NCI-H1092 treated with DMSO at 0.1 percent for 48 hours (cell line): ENCODE measurements around the gene ZNF135.

Experiments
- DNase-seq: peaks from one replicate; lab custom pipeline; 2025; lab: John Stamatoyannopoulos, UW

The ZNF135 gene

DNA sequence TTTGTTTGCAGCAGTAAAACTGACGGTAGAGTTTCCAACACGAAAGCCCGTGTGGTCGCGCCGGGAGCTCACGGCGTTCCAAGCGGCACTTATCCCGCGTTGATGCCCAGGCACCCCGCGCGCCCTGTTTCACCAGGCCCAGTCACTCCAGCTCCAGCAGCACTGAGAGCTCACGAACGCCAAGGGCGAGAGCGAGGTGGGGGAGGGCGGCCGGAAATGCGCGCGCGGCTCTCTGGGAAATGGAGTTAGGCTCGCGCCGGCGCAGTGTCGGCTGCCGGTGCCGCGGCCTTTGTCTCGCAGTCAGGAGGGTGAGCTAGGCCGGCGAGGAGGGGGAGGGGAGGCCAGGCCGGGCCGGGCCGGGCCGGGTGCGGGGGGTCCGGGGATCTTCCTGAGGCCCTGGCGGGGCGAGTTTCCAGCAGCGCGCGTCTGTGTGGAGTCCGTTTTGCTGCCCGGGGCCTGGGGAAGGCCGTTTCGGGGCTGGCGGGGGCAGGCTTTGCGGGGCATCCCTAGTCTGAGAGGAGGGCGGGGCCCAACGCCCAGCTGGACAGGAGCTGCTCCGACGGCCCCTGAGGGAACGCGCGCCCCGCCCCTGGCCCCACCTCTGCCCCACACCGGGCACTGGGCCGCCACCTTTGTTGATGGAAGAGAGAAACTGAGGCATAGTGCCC, at the start of gene ZNF135:
Gene ZNF135 (plus strand): TSS at position 280 of the 668 bp plus-strand sequence. CDS start 721 bp downstream, outside the sequence.
- peak; percentile 87 for DNase-seq

DNA sequence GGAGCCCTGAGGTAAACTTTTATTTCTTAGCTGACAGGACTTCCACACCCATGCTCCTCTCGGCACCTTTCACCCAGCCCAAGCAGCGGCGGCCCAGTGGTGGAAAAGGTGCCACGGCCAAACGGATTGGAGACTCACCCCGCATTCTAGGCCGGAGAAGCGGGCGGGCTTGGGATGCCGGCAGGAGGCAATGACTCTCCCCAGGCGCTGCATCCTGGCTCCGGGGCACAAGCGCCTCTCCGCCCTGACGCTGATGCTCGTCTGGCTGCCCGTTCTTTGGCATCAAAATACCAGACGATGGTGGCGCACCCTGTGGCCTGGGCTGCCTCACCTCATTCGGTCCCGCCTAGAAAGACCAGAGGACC, 49.8 kb upstream of the ZNF135 start:
- no peak for DNase-seq

DNA sequence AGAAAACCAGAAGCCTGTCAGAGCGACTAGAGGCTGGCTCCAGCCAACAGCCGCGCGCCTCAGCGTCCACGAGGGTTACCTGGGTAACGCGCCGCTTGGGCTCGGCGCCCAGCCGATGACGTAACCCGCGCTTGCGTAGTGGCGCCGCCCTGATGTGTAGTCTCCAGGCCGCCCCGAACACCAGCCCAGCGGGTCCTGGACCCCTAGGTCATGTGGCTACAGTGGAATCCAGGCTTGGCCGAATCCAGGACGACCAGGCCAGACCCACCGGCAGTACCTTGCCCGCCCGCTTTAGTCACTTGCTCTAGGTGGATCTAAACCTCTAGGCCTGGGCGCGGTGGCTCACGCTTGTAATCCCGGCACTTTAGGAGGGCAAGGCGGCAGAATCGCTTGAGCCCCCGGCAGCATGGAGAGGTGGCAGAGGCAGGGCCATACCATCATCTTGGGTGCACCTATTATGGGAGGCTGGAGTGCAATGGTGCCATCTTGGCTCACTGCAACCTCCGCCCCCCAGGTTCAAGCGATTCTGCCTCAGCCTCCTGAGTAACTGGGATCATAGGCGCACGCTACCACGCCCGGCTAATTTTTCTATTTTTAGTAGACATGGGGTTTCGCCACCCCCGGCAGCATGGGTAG, 49.3 kb upstream of the ZNF135 start:
- DNase-seq: peak; percentile 78

DNA sequence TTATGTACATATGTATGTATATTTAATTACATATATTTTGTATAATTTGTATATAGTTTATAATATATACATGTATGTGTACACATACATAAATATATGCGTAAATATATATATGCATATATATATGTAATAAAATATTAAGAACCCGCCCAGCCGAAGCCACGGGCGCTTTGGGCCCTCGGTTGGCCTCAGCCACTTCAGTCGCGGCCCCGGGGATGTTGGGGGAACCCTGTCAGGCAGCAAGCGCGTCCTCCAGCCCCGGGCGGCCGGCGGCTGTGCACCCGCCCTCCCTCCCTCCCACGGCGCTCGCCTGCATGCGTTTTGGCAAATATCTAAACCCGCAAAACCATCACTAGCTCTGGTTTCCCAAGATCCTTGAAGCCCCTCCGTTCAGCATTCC, 48.6 kb upstream of the ZNF135 start:
- no peak for DNase-seq

DNA sequence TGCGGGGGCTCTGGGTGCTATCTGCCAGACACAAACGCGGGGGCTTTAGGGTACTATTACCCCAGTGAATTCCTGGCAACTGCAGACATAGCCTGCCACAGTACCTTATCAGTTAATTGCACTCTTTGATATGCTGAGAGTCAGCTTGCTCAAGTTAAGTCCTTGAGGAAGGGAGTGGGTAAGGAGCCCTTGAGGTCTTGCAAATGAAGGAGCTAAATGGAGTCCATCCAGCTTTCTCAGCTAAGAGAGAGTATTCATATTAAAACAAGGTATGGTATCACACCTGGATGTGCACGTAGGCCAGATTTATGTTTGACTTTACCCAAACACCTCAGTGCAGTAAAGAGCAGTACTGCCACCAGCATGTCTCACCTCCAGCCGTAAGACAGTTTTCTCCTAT, 44.9 kb upstream of the ZNF135 start:
- DNase-seq: no peak

DNA sequence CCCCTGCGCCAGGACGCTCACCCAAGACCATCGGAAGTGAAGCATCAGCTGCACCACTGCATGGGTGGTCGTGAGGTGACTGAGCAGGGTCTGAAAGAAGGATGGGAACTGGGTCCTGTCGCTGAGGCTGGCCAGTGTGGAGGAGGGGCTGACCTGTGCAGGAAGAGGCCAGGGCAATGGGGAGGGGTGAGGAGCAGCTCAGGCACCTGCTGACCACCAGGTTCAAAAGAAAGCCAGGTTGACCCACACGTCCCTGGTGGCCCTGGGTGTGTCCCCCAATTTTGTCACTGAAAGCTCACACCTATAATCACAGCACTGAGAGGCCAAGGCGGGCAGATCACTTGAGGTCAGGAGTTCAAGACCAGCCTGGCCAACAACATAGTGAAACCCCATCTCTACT, 39.0 kb upstream of the ZNF135 start:
- no peak for DNase-seq

DNA sequence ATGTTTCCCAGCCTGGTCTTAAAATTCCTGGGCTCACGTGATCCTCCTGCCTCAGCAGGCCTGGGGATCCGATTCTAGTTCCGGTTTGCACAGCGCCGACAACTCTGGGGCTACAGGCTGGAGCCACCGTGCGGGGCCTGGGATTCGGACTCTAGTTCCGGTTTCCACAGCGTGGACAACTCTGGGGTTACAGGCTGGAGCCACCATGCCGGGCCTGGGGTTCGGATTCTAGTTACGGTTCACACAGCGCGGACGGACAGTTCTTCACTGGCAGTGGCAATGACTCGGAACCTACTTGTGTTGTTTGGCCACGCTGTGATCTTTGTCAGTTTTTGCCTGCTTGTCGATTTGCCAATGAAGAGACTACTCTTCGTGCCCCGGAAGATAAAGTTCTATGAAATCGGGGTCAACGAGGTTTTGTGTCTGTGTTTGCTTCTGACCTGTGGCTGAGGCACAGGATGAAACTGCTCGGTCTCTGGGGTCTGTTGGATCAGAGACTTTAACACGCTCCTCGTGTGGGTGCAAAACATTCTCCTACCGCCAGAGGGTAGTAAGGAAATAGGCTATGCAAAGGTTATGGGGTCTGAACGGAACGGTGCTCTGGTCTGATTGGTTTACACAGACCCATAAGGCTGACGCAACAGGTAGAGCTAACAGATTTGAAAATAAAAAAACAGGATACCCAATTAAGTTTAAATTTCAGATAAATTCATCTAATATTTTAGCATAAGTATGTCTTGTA, 37.4 kb upstream of the ZNF135 start:
- DNase-seq: peak; percentile 73

DNA sequence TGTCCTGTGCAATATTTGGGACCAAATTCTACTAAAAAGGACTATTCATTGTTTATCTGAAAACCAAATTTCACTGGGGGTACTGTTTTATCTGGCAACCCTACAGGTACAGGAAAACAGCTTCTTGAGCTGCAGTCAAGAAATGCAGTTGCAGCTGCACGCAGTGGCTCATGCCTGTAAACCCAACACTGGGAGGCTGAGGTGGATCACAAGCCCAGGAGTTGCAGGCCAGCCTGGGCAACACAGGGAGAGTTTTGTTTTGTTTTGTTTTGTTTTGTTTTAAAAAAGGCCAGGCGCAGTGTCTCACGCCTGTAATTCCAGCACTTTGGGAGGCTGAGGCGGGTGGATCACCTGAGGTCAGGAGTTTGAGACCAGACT, 36.8 kb upstream of the ZNF135 start:
- DNase-seq: no peak

DNA sequence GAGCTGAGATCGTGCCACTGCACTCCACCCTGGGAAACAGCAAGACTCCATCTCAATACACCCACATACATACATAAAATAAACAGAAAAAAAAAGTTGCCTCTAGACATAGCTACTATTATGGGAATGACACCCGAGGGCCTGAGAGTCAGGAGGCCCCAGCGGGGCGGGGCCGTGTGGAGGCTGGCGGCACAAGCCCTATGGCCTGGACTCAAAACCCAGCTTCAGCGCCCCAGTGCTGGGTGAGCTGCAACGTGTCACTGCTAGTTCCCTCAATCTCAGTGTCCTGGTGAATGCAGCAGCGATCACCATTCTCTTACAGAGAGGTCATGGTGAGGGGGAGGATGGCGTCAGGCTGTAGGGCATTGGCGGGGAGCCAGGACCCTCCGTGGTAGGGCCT, 34.4 kb upstream of the ZNF135 start:
- no peak for DNase-seq

DNA sequence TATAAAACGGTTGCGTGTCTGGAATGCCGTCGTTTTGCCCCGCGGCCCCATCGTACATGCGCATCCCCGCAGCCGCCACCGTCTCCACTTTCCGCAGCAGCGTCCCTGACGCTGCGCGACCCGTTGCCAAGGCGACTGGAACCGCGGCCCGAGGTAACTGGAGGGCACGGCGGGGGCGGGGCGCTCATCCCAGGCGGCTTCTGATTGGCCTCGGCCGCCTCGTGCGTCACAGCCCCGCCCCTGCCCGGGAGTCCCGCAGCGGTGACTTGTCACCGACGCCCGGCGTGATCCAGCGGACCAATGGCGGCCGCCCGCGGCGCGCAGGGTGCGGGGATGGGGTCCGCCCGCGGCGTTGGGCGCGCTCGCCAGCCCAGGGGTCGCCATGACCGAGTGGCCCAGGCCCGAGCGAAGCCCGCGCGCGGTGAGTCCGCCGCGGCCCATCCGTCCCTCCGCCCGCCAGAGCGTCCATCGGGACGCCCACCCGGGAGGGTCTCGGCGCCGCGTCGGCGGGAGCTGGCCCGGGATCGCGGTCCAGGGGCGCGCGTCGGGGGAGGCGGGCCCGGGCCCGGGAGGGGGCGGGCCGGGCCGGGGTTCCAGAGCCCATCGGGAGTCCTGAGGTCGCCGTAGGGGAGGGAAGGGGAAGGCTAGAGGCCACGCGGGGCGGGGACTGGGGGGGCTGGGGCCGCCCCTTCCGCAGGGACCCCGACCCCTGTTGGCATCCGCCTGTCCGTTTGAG, 25.2 kb upstream of the ZNF135 start, which contains the start of gene ZSCAN1:
Gene ZSCAN1 (plus strand): TSS at position 285 of the 736 bp plus-strand sequence. CDS start 3,812 bp downstream, outside the sequence.
- peak; percentile 92 for DNase-seq

DNA sequence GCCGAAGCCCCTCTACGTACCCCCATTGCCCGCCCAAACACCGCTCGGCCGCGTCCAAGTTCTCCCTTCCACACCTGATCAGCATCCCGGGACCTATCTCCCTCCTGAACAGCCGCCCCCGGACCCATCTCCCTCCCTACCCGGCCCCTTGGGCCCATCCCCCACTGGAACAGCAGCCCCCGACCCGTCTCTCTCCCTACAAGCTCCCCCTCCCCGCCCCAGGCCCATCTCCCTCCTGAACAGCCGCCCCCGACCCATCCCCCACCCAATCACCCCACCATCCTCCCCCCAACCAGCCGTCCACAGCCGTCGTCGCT, 24.6 kb upstream of the ZNF135 start:
- no peak for DNase-seq

DNA sequence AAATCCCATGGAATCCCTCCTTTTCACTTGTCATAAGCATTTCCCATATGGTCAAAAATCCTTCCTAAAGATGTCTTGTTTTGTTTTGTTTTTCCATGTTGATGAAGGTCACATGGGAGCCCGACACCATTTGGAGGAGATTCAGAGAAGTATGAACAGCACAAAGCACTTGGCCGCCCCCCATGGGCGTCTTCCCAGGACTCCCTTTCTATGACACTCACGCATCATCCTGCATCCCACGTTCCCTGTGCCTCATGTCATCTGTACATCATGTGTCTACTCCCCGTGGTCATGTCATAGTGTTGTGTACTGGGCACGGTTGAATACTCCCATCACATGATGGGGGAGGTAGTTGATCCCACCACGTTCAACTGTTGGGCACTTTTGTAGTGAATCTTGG, 23.2 kb upstream of the ZNF135 start:
- no peak for DNase-seq

DNA sequence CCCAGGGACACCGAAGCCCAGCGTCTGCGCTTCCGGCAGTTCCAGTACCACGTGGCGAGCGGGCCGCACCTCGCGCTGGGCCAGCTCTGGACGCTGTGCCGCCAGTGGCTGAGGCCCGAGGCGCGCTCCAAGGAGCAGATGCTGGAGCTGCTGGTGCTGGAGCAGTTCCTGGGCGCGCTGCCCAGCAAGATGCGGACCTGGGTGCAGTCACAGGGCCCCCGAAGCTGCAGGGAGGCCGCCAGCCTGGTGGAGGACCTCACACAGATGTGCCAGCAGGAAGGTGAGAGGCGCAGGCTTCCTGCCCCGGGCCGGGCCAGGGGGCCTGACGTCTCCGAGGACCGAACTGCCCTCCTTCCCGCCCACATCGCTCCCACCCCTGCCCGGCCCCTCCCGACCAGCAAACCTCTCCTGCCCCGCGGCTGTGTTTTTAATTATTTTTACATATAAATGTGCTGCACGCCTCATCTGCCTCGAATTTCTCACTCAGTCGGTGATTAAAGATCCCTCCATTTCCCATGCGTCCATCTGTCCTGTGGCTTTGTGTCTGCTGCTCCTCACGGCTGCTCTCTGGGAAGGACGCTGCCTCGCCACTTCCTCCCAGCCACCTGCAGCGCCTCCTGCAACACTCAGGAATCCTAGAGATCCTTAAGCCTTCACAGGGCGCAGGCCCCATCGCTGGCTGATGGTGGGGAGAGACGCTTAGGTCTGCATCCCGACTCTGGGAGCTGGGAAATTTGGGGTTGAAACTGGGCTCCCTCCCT, 21.0 kb upstream of the ZNF135 start:
- DNase-seq: peak; percentile 53

DNA sequence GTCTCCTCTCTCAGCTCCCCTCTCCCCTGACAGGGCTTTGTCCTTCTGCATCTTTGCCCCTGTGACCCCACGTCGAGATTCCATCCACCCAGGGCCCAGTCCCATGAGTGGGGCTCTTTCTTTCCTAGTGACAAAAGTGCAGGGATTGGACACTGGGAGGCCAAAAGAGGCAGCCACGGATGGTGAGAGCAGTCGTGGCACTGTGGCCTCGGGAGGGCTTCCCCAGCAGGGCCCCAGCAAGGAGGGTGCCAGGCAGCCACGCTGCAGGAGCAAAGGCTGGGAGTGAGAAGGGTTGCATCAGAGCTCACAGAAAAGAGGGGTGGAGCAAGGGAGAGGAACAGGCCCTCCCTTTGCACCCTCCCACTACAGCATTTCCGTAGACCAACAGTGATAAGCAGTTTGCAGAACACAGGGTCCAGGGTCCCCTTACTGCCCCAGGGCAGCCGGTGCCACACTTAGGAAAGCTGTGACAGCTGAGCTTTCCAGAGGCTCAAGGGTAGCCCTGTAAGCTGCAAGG, 20.3 kb upstream of the ZNF135 start:
- DNase-seq: no peak

DNA sequence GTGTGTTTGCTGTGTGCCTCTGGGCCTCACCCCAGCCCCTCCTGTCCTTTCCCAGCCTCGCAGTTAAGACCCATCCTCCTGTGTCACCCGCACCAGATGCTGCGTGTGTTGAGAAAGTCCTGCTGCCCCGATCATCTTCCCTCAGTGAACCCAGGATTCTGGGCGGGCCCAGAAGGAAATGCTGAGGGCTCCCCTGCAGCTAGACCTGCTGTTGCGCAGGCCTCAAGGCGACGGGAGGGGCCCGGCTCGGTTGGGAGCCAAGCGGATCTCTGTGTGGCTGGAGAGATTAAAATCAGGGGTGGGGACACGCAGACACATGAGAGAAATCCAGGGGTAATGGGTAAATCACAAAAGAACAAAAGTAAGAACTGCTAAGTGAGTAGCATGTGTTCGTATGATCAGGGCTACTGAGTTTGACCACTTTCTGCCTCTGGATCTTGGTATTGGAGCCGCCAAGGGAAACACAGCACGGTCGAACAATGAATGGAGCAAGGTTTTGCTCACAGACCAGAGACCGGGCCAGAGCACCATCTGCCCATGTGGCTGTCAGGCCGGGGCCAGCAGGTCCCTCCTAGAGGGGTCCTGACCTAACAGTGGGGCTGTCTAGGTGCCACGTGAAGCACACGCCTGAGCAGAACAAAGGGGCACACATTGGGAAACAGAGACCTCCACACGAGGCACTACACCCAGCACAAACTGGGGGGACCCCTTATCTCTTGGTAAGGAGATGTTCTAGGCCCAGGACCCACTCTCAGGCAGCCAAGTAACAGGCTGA, 18.1 kb upstream of the ZNF135 start:
- DNase-seq: no peak

DNA sequence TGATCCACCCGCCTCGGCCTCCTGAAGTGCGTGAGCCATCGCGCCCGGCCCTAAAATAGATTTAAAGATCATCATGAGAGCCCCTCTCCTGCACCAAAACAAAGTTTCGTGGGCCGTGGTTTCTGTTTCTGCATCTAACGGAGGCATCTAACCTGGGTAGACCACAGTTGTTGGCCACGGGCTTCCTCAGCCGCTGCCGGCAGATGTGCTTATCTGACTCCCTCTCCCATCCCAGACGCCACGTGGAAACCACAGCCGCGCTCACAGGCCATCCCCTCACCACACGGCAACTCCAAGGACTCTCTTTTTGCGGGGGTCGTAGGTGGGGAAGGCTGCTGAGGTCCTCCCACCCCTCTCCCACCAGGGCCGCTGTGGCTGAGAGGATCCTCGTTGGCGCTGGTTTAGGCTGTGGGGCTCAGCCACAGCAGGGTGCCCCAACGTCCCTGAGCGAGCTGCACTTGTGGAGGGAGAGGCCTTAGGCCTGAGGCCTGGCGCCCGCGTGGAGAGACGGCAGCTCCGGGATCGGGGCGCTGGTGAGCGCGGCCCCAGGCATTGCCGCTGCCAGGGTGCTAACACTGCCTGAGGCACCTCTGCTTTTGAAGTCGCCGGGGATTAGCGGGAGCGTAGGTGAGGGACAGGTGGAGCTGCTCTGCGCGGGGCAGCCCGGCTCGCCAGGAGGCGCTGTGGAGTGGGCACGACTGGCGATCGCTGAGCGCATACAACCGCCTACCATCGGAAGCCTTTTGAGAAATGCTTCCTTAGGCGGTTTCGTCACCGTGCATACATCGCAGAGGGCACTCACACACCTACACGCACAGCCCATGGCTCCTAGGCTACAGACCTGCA, 16.4 kb upstream of the ZNF135 start:
- no peak for DNase-seq

DNA sequence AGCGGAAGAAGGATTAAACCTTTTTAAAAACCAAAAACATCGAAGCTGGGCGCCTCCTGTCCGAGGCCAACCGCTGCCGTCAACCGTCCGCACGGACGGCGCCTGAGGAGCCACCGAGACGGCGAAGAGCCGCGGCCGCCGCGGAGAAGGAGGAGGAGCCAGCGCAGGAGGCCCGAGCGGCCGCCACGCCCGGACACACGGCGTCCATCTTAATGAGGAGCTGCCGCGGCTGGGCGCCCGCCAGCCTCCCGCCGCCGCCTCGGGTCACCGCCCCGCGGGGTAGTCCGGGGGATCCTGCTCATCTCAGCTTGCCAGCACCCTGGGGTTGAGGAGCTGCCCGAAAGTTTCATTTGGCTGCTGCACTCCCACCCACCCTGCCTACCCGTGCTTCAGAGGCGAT, 14.7 kb upstream of the ZNF135 start:
- no peak for DNase-seq

DNA sequence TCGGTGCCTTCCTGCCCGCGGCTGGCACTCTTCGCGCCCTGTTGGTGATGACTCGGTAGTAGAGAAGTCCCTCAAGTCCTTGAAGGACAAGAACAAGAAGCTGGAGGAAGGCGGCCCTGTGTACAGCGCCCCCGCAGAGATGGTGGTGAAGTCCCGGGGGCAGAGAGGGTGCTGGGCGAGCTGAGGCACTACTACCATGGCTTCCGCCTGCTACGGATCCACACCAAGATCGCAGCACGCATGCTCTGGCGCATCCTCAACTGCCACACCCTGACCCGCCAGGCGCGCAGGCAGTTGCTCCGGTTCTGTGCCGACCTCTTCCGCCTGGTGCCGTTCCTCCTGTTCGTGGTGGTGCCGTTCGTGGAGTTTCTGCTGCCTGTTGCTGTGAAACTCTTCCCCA, 14.2 kb upstream of the ZNF135 start:
- no peak for DNase-seq

DNA sequence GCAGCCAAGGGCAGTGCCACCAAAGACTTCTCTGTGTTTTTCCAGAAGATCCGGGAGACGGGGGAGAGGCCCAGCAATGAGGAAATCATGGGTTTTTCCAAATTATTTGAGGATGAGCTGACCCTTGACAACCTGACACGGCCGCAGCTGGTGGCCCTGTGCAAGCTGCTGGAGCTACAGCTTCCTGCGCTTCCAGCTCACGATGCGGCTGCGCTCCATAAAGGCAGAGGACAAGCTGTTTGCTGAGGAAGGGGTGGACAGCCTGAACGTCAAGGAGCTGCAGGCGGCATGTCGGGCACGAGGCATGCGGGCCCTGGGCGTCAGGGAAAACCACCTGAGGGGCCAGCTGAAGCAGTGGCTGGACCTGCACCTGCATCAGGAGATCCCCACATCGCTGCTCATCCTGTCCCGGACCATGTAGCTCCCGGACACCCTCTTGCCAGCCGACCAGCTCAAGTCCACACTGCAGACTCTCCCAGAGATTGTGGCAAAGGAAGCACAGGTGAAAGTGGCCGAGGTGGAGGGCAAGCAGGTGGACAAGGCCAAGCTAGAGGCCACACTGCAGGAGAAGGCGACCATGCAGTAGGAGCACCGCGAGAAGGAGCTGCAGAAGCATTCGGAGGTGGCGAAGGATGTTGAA, 13.6 kb upstream of the ZNF135 start:
- no peak for DNase-seq

DNA sequence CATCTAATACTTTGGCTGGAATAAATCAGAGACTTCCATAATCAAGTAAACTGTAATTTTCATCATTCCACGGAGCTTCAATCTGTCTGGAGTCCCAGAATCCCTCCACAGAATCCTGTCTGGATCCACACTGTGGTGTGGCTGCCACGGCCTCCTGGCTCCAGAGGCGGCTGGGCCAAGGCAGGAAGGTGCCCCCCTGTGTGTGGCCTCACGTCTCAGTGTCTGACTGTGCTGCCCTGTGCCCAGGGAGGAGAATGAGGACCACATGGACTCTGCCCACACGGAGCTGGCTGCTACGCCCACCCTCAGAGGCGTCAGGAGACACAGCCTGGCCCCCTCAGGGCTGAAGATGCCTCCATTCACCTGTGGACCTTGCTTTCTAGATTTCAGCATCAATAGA, 12.2 kb upstream of the ZNF135 start:
- no peak for DNase-seq
